Measurements from ENCODE around the gene SHMT2.

The SHMT2 gene

DNA sequence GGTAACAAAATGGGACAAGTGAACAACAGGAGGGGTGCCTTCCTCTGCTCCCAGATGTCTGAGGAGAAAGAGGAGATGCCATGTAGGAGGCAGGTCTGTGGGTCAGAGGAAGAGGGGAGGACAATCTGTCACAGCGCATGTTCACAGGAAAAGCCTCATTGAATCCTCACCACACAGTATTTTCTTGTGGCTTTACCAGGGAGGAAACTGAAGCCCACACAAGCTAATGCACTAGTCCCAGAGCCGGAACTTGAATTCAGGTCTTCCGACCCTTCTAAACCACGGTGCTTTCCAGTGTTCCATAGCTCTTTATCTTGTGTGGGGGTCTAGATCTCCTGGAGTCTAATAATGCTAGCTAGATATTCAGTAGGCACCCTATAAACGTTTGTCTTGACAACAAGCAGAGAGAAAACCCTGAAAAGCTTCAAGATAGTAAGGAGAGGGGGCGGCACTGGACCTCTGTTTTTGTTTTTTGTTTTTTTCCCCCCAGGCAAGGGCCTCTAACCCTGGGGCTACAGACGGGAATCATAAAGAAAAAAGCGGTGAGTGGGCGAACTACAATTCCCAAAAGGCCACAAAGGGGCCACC lies 371 bp upstream of the SHMT2 start:
- no peak for DNase-seq

GRCh38 chr12:57230381-57231155 lies 1.1 kb downstream of the SHMT2 start:
- no peak for DNase-seq

- DNase-seq: no peak
These were observed 1.9 kb downstream of the SHMT2 start for GRCh38 chr12:57231276-57232021.

DNA sequence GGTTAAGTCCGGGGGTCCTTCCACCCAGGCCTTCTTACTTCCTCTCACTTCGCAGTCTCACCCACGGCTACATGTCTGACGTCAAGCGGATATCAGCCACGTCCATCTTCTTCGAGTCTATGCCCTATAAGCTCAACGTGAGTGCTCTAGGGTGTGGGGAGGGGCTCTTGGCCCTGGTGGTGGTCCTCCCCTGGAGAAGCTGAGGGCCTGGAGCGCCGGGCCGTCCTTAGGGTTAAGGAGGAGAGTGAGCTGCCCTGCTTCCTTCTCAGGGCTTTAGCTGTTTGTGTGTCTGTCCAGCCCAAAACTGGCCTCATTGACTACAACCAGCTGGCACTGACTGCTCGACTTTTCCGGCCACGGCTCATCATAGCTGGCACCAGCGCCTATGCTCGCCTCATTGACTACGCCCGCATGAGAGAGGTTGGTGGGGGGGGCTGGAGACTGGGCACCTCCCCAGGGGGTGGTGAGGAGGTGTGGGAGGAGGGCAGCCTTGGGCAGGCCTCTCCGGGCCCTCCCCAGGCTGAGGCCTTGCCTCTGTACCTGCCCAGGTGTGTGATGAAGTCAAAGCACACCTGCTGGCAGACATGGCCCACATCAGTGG lies 2.7 kb downstream of the SHMT2 start:
- no peak for DNase-seq

- DNase-seq: no peak
These were observed 4.1 kb downstream of the SHMT2 start for GRCh38 chr12:57233357-57234232.

GRCh38 chr12:57234233-57234570 lies 4.7 kb downstream of the SHMT2 start:
- DNase-seq: no peak

- no peak for DNase-seq
These were observed 5.1 kb downstream of the SHMT2 start for GRCh38 chr12:57234571-57235016.

- DNase-seq: no peak
These were observed 5.7 kb downstream of the SHMT2 start for GRCh38 chr12:57235017-57235727.

DNA sequence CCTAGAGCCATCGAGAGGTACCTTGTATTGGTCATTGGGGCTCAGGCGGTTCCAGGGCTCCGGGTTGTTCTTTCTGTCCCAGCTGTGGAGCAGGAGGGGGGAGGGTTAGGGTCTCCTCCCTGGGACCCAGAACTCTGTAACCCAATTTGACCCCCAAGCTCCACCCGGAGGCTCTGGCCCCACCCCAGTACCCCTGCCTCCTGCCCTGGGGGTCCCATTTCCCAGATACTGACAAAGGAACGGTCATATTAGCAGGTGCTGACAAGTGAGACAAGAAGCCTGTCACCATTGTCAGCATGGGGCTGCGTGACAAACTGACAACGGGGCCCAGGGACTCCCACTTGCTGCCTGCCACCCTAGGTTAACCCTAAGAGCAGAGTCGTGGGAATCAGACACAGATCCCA lies 6.2 kb downstream of the SHMT2 start:
- DNase-seq: no peak

DNA sequence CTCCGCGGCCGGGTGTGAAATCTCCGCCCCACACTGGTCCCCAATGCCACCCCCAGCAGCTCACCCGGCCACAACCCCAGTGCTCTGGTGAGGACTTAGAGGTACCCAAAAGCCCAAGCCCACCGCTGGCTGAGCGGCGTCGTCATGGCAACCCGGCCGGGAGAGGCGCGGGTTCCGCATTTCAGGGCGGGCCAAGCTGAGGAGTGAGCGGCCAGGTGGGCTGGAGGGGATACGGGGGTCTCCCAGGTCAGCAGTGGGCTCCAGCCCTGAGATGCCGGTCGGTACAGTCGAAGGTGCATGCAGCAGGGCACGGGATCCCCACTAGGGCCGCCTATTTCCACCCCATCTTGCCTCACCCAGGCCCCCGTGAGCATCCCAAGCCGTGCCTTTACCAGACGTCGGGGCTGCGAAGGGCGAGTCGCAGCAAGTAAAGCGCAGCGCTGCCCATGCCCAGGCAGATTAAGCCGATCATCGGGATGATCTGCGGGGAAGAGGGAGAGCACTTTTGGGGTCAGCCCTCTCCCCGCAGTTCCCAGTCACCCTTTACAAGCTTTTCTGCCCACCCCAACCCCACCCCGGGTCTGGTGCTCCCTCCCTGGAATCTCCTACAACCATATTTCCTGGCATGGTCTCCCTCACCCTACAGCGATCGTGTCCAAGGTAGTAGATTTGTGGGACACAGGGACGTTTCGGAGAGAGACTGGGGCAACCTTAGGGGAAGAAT lies 6.9 kb downstream of the SHMT2 start:
- no peak for DNase-seq

DNA sequence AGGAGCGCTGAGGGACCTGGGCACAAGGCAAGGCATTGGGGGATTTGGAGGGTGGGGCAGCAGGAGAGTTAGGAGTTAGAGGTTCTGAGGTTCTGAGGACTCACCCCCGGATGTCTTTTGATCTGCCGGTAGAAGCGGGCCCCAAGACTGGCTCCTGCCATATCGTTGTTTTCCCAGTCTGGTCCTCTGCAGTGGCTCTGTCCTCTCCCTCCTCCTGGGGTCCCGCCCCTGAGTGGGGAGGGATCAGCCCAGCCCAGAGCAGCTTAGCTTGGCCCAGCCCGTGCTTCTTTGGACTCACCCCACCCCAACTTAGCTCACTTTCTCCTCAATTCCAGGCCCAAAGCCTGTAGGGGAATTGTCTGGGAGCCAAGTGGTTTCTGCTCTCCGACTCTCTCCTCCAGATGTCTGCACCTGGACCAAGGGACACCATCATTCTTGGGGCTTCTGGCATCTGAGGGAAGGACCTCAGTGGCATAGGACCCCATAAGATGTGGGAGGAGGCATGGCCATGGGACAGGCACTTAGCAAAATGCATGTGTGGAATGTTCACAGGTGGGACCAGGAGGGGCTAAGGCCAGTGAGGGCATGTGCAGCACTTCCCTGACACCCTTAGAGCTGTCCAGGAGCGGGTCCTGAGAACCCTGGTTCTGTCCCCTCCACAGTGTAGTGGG lies 7.5 kb downstream of the SHMT2 start:
- DNase-seq: no peak

DNA sequence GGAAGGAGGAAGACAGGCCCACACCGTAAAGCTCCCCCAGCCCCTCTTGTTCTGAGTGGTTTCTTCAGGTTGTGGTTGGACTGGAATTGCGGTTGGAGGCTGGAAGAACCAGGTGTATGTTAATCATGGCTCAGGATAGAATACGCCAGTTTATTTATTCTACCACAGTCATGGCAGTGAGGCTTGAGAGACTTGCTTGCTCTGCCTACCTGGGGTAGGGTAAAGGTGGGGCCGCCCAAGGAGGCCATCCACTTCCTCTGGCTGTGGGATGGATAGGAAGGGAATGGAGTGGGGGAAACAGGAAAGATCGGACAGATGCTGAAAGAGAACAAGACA lies 8.1 kb downstream of the SHMT2 start:
- DNase-seq: no peak

GRCh38 chr12:57237932-57238853 lies 8.7 kb downstream of the SHMT2 start:
- DNase-seq: no peak

DNA sequence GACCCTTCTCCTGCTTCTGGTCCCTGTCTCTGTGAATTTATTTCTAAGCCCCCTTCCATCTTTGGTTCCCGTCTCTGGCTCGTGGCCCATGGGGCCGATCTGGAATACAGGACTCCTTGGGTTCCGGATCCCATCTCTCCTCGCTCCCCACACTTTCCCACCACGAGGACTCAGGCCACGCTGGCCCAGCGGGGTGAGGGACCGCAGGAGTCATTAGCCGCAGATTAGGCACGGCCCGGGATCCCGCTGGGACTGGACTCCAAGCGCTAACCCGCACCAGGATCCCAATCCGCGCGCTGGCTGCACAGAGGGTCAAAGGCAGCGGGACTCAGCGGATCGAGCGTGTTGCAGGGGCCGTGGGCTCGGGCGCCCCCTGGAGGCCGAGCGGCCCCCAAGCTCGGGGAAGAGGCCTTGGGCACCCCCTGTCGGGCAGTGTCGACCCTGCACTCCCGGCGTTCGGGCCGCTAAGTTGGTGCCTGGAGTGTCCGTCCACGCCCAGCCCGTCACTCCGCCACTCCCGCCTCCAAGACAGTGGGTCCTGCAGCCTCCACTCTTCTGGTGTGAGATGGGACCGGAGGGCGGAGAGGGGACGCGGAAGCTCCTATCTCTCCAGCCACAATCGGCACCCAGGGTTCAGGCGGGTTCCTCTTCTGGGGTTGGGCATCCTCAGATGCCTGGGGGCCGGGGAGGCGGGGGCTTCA lies 9.5 kb downstream of the SHMT2 start:
- peak; percentile 85 for DNase-seq

DNA sequence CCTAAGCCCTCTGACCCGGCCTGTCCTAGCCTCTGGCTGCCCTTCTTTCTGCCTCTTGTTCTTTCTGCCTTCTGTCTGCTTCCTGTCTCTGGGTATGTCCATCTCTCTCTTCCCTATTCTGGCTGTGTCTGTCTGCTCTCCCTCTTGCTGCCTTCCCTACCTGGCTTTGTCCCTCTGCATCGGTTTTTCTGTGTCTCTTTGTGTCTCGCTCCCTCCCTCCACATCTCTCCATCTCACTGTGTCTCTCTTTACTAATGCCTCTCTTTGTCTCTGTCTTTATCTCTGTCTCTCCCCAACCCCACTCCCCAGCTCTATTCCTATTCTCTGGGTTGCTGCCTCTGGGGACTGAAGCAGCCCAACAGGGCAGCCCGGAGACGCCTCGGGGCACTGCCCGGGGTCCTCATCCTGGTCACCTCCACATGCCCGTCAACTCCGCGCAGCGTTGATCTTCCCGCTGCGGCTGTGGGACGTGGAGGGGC lies 10.1 kb downstream of the SHMT2 start:
- no peak for DNase-seq

- peak; percentile 77 for DNase-seq
These were observed 10.8 kb downstream of the SHMT2 start for GRCh38 chr12:57240066-57240921.

- peak; percentile 44 for DNase-seq
These were observed 11.5 kb downstream of the SHMT2 start for GRCh38 chr12:57240926-57241401.
